HG02798 (cell line): Measurements from ENCODE around the gene USP44.
"Not testable (repeated sequence)": the region's sequence is repeated elsewhere in the genome, so short reads cannot be mapped to it uniquely, and the experiment has no call there.

Experiments
- ATAC-seq: cut with Tn5 transposase; IDR thresholded peaks from one replicate; pipeline ENCODE4 v1.9.1; 2021; ENCODE audit warnings: mild to moderate bottlenecking; ENCODE audit not compliant: unreplicated experiment, poor library complexity

Gene USP44

DNA sequence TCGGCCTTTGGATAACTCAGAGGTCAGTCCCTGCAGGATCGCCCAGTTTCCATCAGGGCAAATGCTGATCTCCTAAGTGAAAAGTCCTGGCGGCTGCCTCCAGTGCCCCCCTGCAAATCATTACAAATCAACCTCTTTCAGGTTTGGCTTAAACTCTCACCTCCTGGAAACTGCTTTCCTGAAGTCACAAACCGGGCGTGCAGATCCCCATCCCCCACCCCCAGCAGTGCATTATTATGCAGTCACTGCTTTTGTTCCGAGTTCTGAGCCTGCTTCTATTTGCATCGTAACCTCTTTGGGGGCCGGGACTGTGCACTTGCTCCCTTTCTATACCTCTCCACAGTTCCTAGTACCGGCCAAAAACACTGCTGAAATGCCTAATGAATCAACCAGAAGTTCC is at the start of gene USP44:
Gene USP44, minus strand, starts transcription at position 172 of the 400 bp plus-strand sequence. CDS start 17,220 bp downstream, outside the sequence.
- ATAC-seq, result no peak

DNA sequence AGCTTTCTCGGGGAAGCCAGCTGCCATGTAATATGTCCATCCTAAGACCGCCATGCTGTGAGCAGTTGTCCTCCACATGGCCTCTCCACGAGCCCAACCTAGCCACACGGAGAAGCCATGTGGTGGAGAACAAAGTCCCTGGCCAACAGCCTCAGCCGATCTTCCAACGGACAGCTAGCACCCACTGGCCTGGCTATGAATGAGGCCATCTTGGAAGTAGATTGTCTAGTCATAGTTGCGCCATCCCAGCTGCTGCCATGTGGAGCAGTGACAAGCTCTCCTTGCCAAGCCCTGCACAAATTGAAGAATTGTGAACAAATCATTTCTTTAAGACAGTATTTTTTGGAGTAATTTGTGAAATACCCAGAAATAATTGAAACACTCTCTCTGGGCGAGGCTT is 49.3 kb upstream of the USP44 start:
- ATAC-seq, result no peak

DNA sequence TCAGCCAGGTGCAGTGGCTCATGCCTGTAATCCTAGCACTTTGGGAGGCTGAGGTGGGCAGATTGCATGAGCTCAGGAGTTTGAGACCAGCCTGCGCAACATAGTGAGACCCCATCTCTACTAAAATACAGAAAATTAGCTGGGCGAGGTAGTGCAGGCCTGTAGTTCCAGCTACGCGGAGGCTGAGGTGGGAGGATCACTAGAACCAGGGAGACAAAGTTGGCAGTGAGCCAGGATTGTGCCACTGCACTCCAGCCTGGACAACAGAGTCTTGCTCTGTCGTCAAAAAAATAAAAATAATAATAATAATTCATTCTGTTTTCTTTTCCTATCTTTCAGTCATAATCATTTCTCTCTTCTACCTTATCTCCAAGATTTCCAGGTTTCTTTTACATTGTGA is 48.6 kb upstream of the USP44 start:
- ATAC-seq, result no peak

DNA sequence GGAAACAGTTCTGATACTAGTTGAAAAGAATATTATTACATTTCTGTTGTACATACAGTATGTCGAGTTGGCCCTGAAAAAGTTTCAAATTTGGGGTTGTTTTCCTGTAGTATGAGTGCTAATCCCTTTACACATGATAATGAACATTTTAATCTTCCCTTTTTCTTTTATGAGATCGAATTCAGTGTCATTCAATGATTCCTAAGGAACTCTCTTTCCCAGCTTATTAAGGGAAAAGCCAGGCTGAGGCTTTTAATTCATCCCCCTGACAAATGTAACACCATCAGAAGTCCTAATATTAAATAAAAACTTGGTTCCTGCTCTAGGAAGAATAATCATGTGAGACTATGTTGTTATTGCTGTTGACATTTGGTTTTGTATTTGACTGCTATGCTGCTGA is 42.9 kb upstream of the USP44 start:
- ATAC-seq, result no peak

DNA sequence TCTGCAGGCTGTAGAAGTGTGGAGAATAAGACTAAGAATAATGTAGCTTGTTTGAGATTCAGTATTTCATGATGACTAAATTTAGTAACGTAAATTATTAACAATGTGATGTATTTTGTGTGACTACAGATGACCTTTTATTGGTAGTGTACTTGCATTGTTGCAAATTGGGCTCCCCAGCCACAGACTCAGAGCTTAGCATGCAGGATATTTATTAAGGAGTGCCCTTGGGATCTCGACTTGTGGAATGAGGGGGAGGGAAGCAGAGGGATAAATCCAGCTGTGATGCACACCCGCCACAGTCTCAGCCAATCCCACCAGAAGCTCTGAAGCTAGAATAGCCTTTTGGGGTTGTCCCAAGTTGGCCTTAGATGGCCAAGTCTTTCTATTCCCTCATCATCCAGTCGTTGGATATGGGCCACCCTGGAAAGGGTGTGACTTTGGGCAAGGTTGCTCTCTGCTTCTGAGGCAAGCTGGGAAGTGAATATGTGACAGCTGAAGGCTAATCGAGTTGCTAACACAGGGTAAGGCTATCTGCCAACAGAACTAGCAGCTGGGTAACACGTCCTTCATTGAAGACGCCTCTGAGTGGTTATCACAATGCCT is 42.1 kb upstream of the USP44 start:
- ATAC-seq, result no peak

DNA sequence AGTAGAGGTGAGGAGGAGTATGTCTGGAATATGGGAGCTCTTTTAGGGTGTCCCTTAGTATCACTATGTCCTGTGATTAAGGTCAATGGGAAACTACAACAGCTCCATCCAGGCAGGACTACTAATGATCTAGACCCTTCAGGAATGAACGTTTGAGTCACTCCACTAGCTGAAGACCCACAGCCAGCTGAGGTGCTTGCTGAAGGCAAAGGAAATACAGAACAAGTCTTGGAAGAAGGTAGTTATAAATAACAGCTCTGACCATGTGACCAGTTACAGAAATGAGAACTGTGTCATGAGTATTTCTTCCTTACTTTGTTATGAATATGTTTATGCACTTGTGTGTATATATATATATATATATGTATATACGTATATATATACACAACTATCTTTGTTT is 40.5 kb upstream of the USP44 start:
- no peak for ATAC-seq

DNA sequence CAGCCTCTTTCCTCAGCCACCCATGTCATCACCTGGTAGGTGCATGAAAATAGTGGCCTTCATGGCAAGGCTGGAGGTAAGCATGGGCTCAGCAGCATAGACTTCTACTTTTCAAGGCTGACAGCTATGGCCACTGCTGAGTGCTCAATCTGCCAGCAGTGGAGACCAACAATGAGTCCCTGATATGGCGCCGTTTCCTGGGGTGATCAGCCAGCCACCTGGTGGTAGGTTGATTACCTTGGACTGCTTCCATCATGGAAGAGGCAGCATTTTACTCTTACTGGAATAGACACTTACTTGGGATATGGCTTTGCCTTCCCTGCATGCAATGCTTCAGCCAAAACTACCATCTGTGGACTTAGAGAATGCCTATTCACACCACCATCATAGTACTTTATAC is 39.5 kb upstream of the USP44 start:
- no peak for ATAC-seq

DNA sequence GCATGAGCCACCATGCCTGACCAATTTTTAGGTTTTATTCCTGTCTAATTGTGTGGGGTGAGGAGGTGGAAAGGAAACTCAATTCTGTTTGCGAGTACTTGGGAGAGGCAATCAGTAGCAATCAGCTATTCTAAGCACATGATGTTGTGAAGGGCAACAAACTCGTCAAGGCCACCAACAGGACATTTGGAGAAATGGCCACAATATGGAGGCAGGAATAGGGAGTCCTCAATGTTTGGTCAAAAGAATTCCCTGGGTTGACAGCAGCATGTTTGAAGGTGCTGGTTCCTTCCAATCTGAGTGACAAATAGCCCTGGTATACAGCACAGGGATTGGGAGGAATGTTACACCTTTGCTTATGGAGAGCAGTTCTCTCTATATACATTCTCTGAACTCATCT is 32.7 kb upstream of the USP44 start:
- ATAC-seq, result no peak

DNA sequence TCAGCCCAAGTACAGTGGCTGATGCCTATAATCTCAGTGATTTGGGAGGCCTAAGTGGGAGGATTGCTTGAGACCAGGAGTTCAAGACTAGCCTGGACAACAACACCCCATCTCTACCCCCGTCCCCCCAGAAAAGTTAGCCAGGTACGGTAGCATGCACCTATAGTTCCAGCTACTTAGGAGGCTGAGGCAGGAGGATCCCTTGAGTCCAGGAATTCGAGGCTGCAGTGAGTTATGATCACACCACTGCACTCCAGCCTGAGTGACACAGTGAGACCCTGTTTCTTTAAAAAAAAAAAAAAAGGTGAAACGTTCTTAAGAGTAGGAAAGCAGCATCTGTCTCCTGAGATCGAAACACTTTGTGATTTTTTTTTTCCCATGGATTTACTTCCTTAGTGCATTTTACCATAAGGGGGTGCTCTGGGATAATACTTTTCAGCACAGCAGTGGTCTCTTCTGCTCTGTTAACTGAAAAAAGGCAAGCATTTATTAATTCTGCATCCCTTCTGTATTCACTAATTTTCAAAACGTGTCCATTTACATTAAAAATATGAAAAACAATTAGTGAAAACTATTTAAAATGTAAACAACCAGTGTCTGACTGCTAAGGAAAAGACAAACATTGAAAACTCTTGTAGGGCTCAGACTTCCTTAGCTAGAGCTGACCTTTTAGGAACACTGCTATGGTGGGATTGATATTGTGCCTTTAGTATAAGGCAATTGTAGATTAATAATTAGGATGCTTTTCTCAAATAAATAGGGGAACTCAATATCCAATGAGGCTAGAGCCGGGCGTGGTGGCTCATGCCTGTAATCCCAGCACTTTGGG is 31.2 kb upstream of the USP44 start:
- ATAC-seq, result no peak

DNA sequence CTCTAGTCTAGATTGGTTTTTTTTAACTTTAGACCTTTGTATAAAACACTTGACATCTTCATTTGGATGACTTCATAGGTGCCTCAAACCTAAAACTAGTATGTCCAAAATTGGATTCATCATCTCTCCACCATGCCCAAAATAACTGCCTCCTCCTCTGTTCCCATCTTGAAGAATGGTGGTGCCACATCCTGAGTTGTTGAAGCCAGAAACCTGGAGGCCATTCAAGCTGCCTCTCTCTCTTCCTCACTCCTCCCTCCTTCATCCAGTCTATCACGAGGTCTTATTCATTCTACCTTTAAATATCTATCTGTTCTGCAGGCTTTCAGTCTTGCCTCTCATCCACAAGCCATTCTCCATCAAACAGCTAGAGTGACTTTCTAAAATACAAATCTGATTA is 26.5 kb upstream of the USP44 start:
- no peak for ATAC-seq

DNA sequence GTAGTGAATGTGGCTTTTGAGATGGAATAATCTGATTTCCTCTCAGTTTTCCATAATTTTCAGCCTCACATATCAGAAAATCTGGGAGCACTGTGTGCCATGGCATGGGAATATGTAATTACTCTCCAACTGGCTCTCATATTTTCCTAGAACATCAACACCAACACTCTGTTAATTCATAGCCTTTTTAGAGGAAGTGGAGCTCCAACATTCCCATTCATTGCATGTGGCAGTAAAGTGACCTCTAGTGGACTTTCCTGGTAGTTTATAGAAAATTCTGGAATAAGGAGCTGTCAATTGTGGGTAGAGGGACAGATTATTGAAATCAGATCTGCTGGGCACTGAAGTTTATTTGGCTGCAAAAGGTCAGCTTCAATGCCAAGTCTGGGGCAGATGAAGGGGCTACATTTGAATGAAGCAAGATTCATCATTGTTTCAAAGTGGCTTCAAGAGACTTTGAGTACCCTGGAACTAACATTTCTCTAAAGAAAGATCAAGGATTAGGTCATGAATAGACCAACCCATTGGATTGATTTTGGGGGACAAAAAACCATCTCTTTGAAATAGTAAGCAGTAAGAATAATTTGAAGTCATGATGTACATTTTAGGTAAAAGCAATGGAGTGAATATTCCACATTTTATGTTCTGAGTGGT is 23.6 kb upstream of the USP44 start:
- ATAC-seq, result no peak

DNA sequence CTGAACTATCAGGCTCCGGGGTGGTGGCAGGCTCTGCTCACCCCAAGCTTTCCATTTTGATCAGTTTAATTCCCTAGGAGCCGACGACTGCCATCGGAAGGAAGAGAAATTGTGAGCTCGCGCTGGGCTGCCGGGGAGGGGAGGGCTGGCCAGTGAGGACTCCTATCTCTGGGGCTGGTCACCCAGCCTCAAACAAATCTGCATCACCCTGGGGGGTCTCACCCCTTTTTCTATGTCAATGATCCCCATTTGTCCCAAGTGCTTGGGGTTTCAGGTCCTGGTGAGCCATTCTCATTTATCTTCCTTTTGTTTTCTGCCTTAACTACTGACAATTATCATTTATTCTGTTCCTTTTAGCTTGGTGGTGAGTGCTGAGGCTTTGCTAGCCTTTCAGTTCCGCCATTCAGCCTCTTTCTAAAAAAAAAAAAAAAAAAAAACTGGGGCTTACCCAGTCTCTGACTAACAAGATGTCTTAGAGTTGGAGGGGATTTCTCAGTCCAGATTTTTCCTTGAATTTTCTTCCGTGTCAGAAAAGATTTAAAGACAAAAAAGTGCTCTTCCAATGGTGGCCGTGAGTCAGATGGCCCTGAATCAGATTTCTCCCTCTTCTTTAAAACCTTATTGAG is 22.8 kb upstream of the USP44 start:
- ATAC-seq, result peak; percentile 65

DNA sequence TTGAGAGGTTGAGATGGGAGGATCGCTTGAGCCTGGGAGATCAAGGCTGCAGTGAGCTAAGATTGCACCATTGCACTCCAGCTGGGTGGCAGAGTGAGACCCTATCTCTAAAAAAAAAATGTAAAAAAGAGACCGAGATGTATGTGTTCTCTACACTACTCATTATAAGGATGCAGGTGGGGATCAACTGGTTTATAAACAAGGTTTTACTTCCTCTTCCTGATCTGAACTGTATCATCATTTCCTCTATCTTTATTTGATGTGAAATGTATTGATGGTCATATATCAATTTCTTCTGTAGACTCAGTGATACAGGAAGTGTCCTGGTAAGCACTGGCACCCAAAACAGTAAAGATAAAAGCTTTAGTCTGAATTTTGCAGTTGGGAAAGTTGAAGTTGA is 20.1 kb upstream of the USP44 start:
- no peak for ATAC-seq

DNA sequence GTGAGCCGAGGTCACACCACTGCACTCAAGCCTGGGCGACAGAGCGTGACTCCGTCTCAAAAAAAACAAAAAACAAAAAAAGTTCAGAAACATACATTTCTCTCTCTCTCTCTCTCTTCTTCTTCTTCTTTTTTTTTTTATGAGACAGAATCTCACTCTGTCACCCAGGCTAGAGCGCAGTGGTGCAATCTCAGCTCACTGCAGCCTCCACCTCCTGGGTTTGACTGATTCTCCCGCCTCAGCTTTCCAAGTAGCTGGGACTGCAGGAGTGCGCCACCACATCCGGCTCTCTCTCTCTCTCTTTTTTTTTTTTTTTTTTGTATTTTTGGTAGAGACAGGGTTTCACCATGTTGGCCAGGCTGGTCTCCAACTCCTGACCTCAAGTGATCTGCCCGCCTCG is 16.8 kb upstream of the USP44 start:
- not testable (repeated sequence) for ATAC-seq

DNA sequence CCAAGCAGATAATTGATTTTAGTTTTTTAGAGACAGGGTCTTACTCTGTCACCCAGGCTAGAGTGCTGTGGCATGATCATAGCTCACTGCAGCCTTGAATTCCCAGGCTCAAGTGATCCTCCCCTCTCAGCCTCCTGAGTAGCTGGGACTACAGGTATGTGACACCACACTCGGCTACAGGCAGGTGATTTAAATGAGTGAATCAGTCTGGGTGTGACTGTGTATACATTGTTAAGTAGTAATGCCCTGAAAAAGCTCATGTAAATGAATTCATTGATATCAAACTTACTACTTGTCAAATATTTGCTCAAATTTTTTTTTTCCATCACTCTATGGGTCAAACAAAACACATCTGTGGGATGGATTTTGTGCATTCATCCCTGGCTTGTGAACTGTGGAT is 6.3 kb upstream of the USP44 start:
- ATAC-seq, result no peak

DNA sequence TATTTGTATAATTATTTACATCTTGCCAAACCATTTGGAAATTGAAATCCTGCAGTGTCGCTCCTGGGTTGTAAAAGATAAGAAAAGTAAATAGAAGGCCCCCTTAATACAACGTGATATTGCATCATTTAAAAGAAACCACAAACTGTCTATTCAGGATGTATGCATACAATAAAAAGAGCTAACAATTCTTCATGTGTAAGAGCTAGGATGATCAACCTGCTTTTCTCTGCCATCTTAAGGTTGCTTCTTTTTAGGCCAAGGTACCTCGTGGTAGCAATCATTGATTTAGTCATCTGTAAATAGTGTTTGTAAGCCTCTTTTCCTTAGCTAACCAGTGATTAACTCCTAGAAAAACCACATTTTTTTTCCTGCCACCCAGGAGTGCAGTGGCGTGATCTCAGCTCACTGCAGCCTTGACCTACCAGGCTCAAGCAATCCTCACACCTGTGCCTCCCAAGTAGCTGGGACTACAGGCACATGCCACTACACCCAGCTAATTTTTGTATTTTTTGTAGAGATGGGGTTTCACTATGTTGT is 3.3 kb upstream of the USP44 start:
- no peak for ATAC-seq

DNA sequence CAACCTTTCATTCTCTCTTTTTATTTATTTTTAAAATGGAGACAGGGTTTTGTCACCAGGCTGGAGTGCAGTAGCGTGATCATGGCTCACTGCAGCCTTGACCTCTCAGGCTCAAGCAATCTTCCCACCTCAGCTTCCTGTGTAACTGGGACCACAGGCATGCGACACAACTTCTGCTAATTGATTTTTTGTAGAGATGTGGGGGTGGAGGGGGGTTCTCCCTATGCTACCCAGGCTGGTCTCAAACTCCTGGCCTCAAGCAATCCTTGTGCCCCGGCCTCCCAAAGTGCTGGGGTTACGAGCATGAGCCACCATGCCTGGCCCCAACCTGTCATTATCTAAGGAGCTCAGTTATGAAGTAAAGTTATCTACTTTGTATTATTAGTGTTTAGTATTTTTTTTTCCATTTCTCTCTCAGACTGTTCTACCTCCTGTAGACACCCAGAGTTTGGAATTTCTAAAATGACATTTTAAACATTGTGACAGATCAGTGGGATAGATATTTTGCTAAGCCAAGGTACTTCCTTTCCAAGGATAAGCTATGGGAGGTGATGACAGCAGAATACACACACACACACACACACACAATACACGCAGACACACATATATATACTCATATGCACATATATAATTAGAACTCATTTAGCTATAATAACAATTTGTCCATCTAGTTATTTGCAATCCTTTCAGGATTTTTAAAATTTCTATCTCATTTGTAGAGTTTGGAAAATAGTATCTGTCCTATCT is 2.1 kb upstream of the USP44 start:
- no peak for ATAC-seq

DNA sequence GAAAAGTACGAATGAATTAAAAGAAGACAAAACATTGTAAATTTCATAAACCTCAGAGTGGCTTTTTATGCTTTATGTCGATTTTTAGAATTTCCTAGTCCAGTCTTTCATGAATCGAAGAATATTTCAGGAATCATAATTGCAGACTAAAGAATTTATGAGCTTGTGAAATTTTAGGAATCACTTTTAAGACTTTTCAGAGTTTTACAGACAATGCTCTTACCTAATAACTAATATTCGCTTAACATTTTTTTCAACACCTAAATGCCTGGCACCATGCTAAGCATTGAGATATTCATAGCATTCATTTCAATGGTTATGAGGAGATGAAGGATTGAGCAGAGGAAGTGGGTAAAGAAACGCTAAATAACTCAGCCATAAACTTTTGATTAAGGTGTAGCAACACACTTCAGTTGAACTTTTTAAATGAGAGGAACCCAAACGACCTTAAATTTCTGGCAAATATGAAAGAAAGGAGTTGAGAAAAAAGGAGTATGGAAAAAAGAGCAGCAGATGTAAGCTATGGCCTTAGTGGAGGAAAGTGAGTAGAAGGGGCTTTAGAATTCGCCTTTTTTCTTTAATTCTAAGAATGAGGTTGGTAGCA is 739 bp upstream of the USP44 start:
- no peak for ATAC-seq

DNA sequence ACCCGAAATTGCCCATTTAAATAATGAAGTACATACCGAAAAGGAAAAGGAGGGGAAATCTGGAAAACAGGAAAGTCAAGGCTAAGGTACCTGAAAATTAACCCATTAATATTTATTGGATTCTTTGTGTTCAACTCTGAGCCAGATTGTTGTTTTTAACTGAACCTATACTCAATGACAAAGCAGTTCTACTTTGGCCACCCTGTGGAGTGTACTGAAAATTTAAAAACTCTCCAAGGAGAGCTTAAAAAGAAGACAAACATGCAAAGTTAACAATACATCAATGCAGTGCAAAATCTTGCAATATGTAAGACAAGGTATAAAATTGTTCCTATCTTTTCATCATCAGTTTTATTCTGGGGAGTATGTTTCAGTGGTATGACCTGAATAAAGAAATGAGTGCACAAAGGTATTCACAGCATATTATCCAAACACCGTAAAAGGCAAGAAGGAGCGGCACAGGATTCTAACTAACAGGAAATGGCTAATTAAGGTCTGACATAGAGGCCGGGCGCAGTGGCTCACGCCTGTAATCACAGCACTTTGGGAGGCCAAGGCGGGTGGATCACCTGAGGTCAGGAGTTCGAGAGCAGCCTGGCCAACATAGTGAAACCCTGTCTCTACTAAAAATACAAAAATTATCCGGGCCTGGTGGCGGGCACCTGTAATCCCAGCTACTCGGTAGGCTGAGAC is 1.7 kb downstream of the USP44 start:
- ATAC-seq, result no peak
